NOMO-1 (cell line): ENCODE data around the gene PDF.

Source experiments
- DNase-seq, 2 experiments: peaks; one replicate each; lab custom pipeline; 2025; ENCODE audit not compliant: unreplicated experiment in 2 of 2; lab: John Stamatoyannopoulos, UW

The PDF gene

GRCh38 chr16:69286941-69287713 lies 43.3 kb downstream of the PDF start:
- DNase-seq: peak in 1 of 2 experiments; percentile 48

GRCh38 chr16:69285240-69285639 lies 45.1 kb downstream of the PDF start:
- DNase-seq: no peak

- no peak for DNase-seq
Measured at GRCh38 chr16:69283851-69284250, 46.5 kb downstream of the PDF start.

GRCh38 chr16:69277413-69277812 lies 53.0 kb downstream of the PDF start:
- DNase-seq: no peak
